Neural progenitor cell (in vitro differentiated cells): Measurements from ENCODE around the gene C7.
"Not testable (repeated sequence)": the region's sequence is repeated elsewhere in the genome, so short reads cannot be mapped to it uniquely, and the experiment has no call there.

Experiments used
- CTCF ChIP-seq: fragments of 200-600 bp; sonication (generic); IDR thresholded peaks from 2 replicates; pipeline ENCODE4 v1.5.1; 2017; ENCODE audit warnings: antibody characterized with exemption, mild to moderate bottlenecking
- EZH2 ChIP-seq: fragments of 200-600 bp; sonication (generic); IDR thresholded peaks from 2 replicates; pipeline ENCODE4 v1.6.1; 2017; ENCODE audit warnings: antibody characterized with exemption, mild to moderate bottlenecking, moderate library complexity
- EZH2phosphoT487 ChIP-seq: fragments of 200-600 bp; sonication (generic); IDR thresholded peaks from 2 replicates; pipeline ENCODE4 v1.6.1; 2017; ENCODE audit warnings: antibody characterized with exemption

GRCh38 chr5:40865004-40865403 is 44.3 kb upstream of the C7 start:
- not testable (repeated sequence) for TF ChIP-seq EZH2, CTCF, EZH2phosphoT487
